ENCODE results near the gene SLC35F3. TPM values are rescaled to one million over a fixed set of nuclear protein-coding genes. Genes with fewer than 3 reads are reported as not detected.

SLC35F3 gene
- total RNA-seq, 1 donor from 2014 or later = 8.7 TPM

- intact Hi-C loops (cut with micrococcal nuclease) = no loop called here
Observed at GRCh38 chr1:234022302-234022701, 117.8 kb downstream of the SLC35F3 start.

GRCh38 chr1:234039603-234040002 is 135.1 kb downstream of the SLC35F3 start:
- intact Hi-C loops (cut with micrococcal nuclease) = no loop called here

DNA sequence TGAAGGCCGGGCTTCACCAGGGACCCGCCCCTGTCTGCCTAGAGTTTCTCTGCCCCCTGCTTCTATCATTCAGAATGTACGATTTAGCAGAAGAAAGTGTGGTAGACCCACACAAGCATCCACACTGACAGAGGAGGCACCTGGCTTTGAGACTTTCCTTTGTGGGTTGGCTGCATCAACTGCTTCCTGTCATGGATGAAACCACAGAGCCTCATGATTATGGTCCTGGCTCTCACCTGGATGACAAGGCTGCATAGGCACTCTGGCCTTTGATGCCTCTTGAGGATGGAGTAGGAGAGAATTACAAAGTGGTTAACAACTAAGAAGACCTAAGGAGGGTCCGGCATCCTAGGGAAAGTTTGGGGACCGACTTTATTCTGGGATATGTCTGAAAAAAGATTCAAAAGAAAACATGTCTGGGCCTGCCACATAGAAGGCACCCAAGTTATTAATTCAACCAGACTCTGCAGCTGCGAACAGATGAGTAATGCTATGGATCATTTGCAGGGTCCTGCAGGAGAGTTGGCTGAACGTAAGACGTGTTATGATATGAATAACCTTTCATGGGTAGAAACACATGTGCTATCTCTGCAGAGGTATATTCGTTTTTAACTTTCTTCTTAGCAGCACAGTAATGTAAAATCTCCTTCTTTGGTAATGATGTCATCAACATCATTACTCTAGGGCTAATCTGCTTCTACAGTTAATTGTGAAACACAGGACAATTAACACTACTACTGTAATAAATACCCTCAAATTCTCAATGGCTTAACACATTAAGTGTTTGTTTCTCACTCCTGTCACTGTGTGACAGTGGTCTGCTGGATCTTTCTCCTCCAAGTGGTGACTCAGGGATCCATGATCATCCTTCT is 136.2 kb downstream of the SLC35F3 start:
- intact Hi-C loops (cut with micrococcal nuclease) = no loop called here

- intact Hi-C loops (cut with micrococcal nuclease) = no loop called here
Observed at GRCh38 chr1:234044079-234044478, 139.6 kb downstream of the SLC35F3 start.

DNA sequence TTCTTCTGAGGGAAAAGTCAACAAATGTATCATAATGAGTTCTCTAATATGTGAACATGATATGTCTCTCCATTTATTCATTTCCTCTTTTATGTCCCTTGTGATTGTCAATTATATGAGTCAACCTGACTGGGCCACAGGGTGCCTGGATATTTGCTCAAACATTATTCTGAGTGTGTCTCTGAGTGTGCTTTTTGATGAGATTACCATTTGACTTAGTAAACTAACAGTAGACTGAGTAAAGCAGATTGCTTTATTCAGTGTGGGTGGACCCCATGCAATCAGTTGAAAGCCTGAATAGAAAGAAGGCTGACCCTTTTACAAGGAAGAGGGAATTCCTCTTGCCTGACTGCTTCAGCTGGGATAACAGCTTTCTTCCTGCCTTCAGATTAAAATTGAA is 142.6 kb downstream of the SLC35F3 start:
- intact Hi-C loops (cut with micrococcal nuclease) = no loop called here

DNA sequence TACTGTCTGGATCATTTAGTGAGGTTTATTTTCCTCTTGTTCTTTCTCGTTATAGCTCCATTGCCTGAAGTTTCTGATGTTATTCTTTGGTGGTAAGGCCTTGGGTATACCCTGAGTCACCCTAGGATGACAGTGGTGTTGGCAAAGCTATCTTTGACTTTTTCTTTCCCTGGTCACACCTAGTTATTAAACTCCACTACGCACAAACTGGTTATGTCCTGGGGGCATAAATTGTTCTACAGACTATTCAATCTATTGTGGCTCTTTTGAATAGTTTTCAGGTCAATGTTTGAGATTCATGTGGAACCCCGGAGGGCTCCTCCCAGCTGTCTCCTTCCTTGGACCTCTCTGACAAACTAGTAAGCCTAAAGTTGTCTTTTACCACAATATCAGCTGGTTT is 157.7 kb downstream of the SLC35F3 start:
- intact Hi-C loops (cut with micrococcal nuclease) = no loop called here

DNA sequence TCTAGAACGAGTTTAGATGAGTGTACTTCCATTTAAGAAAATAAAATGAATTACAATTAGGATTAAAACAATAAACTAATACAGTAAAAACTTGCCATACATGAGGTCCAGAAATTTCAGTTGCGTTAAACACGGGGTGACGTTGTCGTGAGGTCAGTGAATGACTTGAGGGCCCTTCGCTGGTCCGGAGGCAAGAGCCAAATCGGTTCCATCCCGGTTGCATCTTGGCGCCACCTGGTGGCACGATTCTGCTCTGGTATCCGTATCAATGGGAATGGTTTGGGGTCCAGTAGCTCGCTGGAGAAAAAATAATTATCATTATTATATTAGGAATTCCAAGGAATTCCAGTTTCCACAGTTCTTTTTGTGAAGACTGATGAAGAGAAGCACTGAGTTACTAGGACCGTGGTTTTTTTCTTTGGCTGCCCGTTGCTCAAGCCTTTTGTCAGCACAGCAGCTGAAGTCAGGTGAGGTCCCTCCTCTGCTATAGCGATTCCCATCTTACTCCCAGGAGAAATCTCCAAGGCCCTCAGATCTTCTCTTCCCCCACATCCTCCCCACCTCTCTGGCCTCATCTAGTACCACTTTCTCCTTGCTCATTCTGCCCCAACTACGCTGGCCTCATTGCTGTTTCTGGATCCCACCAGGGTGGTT is 161.4 kb downstream of the SLC35F3 start:
- intact Hi-C loops (cut with micrococcal nuclease) = loop anchor here (1.0 kb wide), 4 partner anchors 625 to 762 kb away; no protein-coding TSS in a partner anchor

GRCh38 chr1:234067581-234068337 is 163.3 kb downstream of the SLC35F3 start:
- intact Hi-C loops (cut with micrococcal nuclease) = no loop called here

DNA sequence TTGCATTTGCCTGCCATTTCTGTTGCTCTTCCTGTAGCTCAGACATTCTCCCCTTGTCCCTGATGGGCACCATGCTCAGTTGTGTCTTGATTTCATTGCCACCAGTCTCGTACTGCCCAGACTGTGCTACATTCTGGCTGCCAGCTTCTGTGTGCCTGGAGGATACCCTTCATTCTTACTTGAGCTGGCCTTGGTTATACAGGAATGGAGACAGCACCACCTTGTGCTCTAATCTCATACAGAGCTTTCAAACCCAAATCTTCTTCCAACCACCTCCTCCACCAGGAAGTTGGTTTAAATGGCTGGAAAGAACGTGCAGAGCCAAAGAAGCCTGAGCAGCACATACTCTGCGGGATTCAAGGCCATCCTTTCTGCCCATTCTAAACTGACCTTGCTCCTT is 165.3 kb downstream of the SLC35F3 start:
- intact Hi-C loops (cut with micrococcal nuclease) = no loop called here

DNA sequence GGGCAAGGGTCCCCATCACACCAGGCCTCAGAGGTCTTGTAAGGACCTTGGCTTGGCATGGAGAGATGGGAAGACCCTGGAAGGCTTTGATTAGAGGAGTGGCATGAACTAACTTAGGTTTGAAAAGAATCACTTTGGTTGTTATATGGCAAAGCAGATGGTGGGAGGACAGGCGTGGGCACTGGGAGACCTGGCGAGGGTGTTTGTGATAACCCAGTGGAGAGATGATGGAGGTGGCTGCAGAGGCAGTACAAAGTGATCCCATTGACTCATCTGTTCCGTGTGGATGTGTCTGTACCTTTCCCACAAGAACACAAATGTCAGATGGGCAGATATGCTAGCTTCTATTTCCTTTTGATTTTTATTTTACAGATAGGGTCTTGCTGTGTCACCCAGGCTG is 168.3 kb downstream of the SLC35F3 start:
- intact Hi-C loops (cut with micrococcal nuclease) = no loop called here

- intact Hi-C loops (cut with micrococcal nuclease) = no loop called here
Observed at GRCh38 chr1:234078143-234078542, 173.7 kb downstream of the SLC35F3 start.

DNA sequence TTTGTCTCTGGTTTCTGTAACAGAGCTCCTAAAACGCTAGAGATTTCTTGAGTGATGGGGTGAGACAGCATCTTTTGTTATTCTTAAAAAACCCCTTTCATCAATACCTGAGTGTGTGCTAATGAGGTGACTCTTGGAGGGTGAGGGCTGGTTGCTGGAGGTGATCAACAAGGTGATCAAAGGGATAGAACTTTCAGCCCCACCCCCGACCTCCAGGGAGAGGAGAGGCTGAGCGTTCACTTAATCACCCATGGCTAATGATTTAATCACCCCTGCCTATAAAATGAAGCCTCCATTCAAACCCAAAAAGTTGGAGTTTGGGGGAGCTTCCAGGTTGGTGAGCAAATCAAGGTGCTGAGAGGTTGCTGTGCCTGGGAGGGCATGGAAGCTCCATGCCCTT is 175.4 kb downstream of the SLC35F3 start:
- intact Hi-C loops (cut with micrococcal nuclease) = no loop called here

DNA sequence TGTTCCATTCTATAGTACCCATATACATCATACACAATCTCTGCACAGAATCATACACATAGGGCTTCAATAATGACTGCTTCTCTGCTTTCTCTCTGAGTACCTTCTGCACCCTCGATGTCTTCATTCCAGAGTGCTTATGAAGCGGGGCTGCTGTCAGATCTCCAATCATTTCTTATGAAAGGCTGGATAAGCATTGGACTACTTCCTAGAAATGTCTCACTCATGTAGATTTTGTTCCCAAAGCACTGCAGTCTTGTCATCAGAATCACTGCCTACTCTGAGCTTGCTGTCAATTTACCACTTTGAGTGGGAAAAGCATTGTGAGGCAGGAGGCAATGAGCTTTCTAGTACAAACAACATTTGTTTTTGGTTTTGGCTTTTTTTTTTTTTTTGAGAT is 179.0 kb downstream of the SLC35F3 start:
- intact Hi-C loops (cut with micrococcal nuclease) = no loop called here

- intact Hi-C loops (cut with micrococcal nuclease) = no loop called here
Observed at GRCh38 chr1:234089396-234089795, 184.9 kb downstream of the SLC35F3 start.

DNA sequence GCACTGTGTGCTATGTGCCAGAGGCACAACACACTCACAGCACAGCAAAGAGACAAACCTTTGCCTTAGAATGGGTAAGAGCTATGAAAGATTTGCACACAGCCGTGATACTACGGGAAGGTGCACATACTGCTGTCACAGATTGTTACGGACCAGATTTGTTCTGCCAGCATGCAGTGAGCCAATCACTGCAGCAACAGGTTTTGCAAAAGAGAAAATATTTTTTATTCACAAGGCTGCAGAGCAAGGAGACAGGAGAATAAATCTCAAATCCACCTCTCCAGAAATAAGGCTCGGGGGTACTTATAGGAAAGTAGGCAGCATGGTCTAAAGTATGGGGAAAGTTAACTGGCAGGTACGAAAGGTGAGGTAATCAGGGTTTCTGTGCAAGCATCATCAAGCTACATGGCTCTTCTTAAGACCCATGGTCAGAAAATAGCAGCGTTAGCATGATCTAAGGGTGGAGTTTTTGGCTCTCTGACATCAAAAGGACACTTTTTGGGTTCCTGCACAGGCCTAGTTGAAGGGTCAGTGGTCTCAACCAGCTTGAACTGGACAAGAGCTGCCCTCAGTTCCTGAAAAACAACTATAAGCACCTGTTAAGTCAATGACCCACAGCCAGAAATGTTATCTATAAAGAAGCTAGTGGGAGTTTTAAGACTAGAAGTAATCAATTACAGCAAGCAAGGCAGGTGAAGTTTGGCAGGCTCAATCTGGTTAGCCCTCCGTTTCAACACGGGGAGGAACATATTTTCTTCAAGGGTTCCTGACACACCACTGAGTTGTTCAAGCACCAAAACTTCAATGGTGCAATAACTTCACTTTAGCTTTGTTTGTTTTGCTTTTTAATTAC is 186.0 kb downstream of the SLC35F3 start:
- intact Hi-C loops (cut with micrococcal nuclease) = no loop called here

DNA sequence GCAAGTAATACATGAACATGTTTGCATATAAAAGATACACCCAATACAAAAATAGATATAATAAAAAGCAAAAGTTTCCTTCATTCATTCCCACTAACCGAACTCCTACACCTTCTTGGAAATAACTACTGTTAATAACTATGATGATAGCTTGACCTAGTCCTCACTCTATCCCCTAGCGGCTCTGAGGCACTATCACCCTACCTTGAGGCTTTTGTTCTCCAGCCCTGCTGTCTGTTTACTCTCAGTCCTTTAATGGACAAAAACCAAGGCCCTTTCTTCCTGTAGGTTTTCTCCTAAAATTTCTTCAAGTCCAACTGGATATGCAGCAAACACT is 186.6 kb downstream of the SLC35F3 start:
- intact Hi-C loops (cut with micrococcal nuclease) = no loop called here

GRCh38 chr1:234091876-234092275 is 187.4 kb downstream of the SLC35F3 start:
- intact Hi-C loops (cut with micrococcal nuclease) = no loop called here

DNA sequence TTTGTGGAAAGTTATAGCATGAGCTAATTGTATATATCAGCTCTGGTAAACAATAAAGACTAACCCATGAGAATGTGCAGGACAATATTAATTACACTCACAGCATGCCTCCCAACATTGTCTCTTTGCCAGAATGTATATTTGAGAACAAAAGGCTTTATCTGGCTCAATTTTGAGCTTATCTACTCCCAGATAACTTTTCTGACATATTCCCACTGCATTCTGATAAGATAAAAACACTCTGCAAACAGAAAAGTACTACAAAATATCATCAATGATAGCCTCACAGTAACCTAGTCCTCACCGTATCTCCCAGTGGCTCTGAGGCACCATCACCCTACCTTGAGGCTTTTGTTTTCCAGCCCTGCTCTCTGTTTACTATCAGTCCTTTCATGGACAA is 188.6 kb downstream of the SLC35F3 start:
- intact Hi-C loops (cut with micrococcal nuclease) = no loop called here

GRCh38 chr1:234093741-234094140 is 189.3 kb downstream of the SLC35F3 start:
- intact Hi-C loops (cut with micrococcal nuclease) = no loop called here

- intact Hi-C loops (cut with micrococcal nuclease) = no loop called here
Observed at GRCh38 chr1:234094172-234094571, 189.7 kb downstream of the SLC35F3 start.

DNA sequence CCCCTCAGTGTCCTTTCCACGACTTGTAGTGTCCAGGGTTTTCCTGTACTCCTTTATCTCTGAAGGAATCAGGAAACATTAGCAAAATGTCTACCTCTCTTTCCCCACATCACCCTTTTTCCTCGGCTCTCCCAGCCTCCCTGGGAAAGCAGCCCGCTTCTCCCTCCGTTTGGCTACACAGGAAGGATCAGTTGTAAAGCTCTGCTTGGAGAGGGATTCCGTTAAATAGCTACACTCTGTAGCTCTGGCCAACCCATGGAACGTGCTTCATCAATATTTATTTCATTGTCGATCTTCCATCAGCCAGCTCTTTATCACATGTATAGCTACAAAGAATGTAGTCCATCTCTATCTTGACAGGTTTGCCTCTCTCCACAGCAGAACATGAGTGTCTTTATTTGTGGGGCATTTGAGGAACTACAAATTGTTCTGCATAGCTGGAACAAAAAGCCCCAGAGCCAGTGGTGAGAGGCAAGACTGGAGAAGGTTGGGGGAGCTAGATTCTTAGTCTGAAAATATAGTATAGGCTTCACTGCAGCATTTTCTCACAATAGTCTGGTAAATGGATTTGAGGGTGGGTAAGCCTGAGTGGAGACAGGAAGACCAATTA is 191.8 kb downstream of the SLC35F3 start:
- intact Hi-C loops (cut with micrococcal nuclease) = no loop called here

Data from T-helper 1 cell treated with Interleukin-12 subunit alpha and Interleukin-12 subunit beta and Interleukin-4 antibody, amounts not matched to agents 30 ng/mL and 1 ng/mL, for 36 hours (primary cell).